H1 (cell line): ENCODE data around the gene KRT3. TPM values are rescaled to one million over a fixed set of nuclear protein-coding genes. Genes with fewer than 3 reads are reported as not detected.

ENCODE experiments used
- FOSL1 ChIP-seq: IDR thresholded peaks from 2 replicates; pipeline ENCODE4 v1.6.1; 2011; ENCODE audit warnings: mild to moderate bottlenecking, low read depth, low read length, moderate library complexity; ENCODE audit not compliant: insufficient read depth
- polyA plus RNA-seq, 7 experiments: library from polyadenylated mRNA; depleted of rRNA in 3 of 7; stranded (reverse) in 5 of 7; unstranded in 2 of 7; fragments of >200 nt in 5 of 7; fragments of 200-250 nt in 2 of 7; gene quantifications; 1 replicate in 5 of 7; 2 replicates in 1 of 7; 4 replicates in 1 of 7; pipeline versions ENCODE4 v1.2.1 to v1.2.3, GENCODE V29; 2011 to 2013; ENCODE audit warnings: missing spikeins in 2 of 7, mixed read lengths in 2 of 7
- total RNA-seq: library from RNA; stranded (reverse); fragmentation: NEBNext Ultra II Directional; extraction: Animal tissue kit (Norgen Biotek cat#: 25700); gene quantifications from 2 replicates; pipeline ENCODE4 v1.2.1, GENCODE V29; 2021

Gene KRT3
- total and polyA plus RNA-seq, 2 of the 8 experiments (the other 6 are each of a cell fraction or from before 2014, with no cell fraction given), result not detected

- no peak for TF ChIP-seq FOSL1
These were observed 26.1 kb upstream of the KRT3 start (continued) for GRCh38 chr12:52821826-52822660.
